Neural progenitor cell (in vitro differentiated cells): ENCODE measurements around the gene LRRC9.

Experiments
- CTCF ChIP-seq: fragments of 200-600 bp; sonication (generic); IDR thresholded peaks from 2 replicates; pipeline ENCODE4 v1.5.1; 2017; ENCODE audit warnings: antibody characterized with exemption, mild to moderate bottlenecking
- EZH2 ChIP-seq: fragments of 200-600 bp; sonication (generic); IDR thresholded peaks from 2 replicates; pipeline ENCODE4 v1.6.1; 2017; ENCODE audit warnings: antibody characterized with exemption, mild to moderate bottlenecking, moderate library complexity

GRCh38 chr14:59900556-59900955, 19.4 kb upstream of the LRRC9 start:
- TF ChIP-seq CTCF, result no peak
- TF ChIP-seq EZH2, result no peak
